Parathyroid adenoma (tissue), 2 donors: ENCODE measurements around the gene IL12A.

Experiments used
- H2AFZ ChIP-seq: fragments of 300-600 bp; sonication (generic); one replicate; pipeline ENCODE4 v1.7.0; 2017; ENCODE audit warnings: antibody characterized with exemption, mild to moderate bottlenecking
- H3K27ac ChIP-seq: fragments of 300-600 bp; sonication (generic); one replicate; pipeline ENCODE4 v1.7.0; 2017
- H3K27me3 ChIP-seq: fragments of 300-600 bp; sonication (generic); one replicate; pipeline ENCODE4 v1.7.0; 2017; ENCODE audit warnings: low read length; ENCODE audit not compliant: control insufficient read depth, insufficient read depth
- H3K36me3 ChIP-seq: fragments of 300-600 bp; sonication (generic); one replicate; pipeline ENCODE4 v1.7.0; 2017; ENCODE audit warnings: low read length; ENCODE audit not compliant: control insufficient read depth, insufficient read depth
- H3K4me1 ChIP-seq: fragments of 300-600 bp; sonication (generic); one replicate; pipeline ENCODE4 v1.7.0; 2017; ENCODE audit warnings: control low read depth
- H3K4me2 ChIP-seq: fragments of 300-600 bp; sonication (generic); one replicate; pipeline ENCODE4 v1.7.0; 2017; ENCODE audit warnings: low read length
- H3K4me3 ChIP-seq: fragments of 300-600 bp; sonication (generic); one replicate; pipeline ENCODE4 v1.7.0; 2017; ENCODE audit warnings: low read depth, low read length
- H3K79me2 ChIP-seq: fragments of 300-600 bp; sonication (generic); one replicate; pipeline ENCODE4 v1.7.0; 2017; ENCODE audit warnings: control low read depth
- H3K9ac ChIP-seq: fragments of 300-600 bp; sonication (generic); one replicate; pipeline ENCODE4 v1.7.0; 2017; ENCODE audit warnings: mild to moderate bottlenecking
- H3K9me3 ChIP-seq: fragments of 300-600 bp; sonication (generic); one replicate; pipeline ENCODE4 v1.7.0; 2017; ENCODE audit warnings: low read length; ENCODE audit not compliant: control insufficient read depth
- TF ChIP-seq, protein P1 (sequence below): fragments of 300-600 bp; sonication (generic); IDR thresholded peaks from one replicate; pipeline ENCODE4 v1.7.0; 2017; ENCODE audit warnings: antibody characterized with exemption, mild to moderate bottlenecking
- donor health status: primary hyperparathyroidism.

Gene IL12A

DNA sequence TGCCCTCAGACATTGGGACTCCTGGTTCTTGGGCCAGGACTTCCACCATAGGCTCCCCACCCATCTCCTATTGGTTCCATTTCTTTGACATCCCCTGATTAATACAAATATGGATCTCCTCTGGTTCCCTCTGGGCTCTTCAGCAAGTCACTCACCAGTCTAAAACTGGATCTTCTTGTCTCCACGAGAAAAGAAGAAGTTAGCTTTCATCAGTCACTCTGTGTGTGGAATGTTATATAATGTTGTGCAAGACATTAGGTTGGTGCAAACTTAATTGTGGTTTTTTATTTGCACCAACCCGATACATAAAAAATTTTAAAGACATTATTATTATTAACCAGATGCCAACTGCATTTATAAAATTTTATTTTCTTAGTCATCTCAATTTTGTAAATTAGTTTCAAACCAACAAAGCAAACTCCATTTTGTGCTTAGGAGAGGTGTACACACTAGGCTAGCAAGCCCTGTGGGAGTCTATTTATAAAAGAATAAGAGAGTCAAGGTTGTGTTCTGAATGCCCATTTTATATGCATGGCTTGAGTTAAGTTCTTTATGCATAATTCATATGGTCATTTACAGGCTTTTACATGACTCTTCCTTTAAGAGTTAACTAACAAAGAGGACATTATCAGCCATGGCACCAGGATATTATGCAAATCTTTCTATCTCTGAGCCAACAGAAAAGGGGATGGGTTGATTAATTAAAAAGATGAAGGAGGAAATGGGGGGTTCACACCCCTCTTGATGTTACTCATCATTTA lies 35.1 kb upstream of the IL12A start:
- Histone ChIP-seq H3K36me3 (no peaks in the 10 kb centered on the region), H3K27me3 (no peaks in the 10 kb centered on the region), H3K79me2 (no peaks in the 10 kb centered on the region), H3K27ac (no peak overlapping the region), H3K9me3 (no peaks in the 10 kb centered on the region), H2AFZ (no peak overlapping the region), H3K9ac (no peak overlapping the region), H3K4me2 (no peak overlapping the region), H3K4me1 (no peaks in the 10 kb centered on the region), H3K4me3 (no peak overlapping the region)
- TF ChIP-seq, protein P1, sequence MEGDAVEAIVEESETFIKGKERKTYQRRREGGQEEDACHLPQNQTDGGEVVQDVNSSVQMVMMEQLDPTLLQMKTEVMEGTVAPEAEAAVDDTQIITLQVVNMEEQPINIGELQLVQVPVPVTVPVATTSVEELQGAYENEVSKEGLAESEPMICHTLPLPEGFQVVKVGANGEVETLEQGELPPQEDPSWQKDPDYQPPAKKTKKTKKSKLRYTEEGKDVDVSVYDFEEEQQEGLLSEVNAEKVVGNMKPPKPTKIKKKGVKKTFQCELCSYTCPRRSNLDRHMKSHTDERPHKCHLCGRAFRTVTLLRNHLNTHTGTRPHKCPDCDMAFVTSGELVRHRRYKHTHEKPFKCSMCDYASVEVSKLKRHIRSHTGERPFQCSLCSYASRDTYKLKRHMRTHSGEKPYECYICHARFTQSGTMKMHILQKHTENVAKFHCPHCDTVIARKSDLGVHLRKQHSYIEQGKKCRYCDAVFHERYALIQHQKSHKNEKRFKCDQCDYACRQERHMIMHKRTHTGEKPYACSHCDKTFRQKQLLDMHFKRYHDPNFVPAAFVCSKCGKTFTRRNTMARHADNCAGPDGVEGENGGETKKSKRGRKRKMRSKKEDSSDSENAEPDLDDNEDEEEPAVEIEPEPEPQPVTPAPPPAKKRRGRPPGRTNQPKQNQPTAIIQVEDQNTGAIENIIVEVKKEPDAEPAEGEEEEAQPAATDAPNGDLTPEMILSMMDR = no peak

DNA sequence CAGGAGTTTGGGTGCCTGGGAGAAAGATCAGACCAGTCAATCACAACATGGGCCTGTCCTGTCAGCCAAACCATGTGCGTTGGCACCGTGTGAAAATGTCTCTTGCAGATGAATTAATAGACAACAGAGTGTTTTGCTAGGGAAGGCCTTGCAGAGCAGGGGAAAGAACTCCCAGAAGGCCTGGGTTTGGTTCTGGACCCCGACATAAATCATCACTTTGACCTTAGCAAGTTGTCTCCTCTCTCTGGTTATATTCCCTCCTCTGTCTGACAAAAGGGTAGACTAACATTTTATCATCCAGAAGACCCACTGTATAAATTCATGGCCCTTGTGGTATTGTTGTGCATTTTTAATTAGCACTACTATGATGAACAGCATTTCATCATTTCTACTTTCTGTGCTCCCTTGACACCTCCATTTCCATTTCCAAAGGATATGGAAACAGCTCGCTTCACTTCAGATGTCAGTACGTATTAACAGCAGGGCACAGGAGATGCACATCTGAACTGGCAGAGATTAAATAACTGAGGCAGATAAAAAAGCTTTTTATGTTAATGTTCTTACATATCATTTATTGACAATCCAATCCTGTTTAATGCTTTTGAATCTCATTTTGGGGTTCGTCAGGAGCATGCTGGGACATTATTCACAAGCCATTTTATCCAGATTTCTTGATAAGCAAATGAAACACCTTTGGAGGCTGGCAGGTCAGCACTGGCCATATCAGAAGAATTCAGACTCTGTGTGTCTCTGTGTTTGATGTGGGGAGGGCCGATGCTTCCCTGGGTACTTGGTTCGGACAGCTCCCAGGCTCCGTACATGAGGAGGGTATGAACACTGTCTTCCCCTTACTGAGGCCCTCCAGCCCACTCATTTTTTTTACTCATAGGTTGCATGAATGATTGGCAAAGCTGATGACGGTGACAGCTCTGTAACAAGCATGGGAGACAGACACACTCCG lies 28.2 kb upstream of the IL12A start:
- Histone ChIP-seq H3K27ac (no peak overlapping the region), H3K4me3 (no peak overlapping the region), H3K27me3 (no peaks in the 10 kb centered on the region), H3K4me1 (no peaks in the 10 kb centered on the region), H3K9ac (no peak overlapping the region), H3K9me3 (no peaks in the 10 kb centered on the region), H3K4me2 (no peak overlapping the region), H3K79me2 (no peaks in the 10 kb centered on the region), H2AFZ (no peak overlapping the region), H3K36me3 (no peaks in the 10 kb centered on the region)
- TF ChIP-seq, protein P1 = no peak

DNA sequence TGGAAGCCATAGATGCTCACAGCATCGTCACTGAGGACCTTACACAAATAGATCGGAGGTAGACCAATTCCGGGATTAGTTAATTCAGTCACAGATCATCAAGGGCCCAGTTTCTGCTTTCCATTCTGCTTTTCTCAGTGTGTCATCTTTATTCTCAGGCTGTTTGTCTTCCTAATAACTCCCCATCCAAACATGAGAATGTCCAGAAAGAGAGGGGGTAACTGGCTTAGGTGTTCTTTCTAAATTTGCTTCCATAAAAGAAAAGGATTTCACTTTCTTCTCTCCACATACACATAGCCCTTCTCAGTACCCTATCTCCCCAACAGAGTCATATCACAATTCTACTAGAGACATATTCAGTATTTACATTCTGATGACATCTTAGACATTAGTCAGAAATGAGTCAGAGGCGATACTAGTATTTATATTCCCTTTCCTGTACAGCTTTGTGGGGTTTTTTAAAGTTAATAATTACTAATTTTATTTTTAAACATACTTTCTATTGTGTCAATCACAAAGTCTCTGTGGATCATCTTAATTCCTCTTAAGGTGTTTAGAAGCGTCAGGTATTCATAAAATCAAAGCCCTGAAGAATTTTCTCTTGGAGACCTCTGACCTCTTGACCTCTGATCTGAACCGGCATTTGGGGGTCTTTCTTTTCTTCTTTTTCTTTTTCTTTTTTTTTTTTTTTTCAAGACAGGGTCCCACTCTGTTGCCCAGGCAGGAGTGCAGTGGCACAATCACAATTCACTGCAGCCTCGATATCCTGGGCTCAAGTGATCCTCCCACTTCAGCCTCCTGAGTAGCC lies 24.3 kb upstream of the IL12A start:
- H3K9me3 ChIP-seq = no peaks in the 10 kb centered on the region
- TF ChIP-seq, protein P1 = no peak
- no peaks in the 10 kb centered on the region for H3K27me3 ChIP-seq
- no peak overlapping the region for H3K4me3 ChIP-seq
- no peaks in the 10 kb centered on the region for H3K4me1 ChIP-seq
- no peaks in the 10 kb centered on the region for H3K79me2 ChIP-seq
- no peaks in the 10 kb centered on the region for H3K36me3 ChIP-seq
- no peak overlapping the region for H3K4me2 ChIP-seq
- no peak overlapping the region for H3K27ac ChIP-seq
- H3K9ac ChIP-seq = no peak overlapping the region
- H2AFZ ChIP-seq = no peak overlapping the region

DNA sequence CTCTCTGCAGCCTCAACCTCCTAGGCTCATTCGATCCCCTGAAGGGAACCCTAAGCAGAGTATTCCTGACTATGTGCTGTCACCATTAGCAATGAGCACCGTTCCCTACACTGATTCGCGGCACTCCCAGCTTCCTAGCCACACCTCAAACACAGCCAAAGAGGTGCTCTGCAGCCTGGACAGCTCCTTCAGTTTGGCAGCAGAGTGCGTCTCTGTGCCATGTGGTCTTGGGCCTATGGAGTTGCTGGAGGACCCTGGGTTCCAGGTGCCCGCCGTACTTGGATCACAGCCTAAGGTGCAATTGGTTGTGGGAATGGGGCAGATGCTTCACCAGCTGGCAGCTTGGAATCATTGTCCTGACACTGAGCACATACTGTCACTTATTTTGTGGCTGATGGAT lies 17.3 kb upstream of the IL12A start:
- H3K4me3 ChIP-seq = no peak overlapping the region
- no peak overlapping the region for H3K27ac ChIP-seq
- H3K9ac ChIP-seq = no peak overlapping the region
- TF ChIP-seq, protein P1 = no peak
- no peaks in the 10 kb centered on the region for H3K36me3 ChIP-seq
- no peak overlapping the region for H2AFZ ChIP-seq
- H3K27me3 ChIP-seq = no peaks in the 10 kb centered on the region
- no peaks in the 10 kb centered on the region for H3K9me3 ChIP-seq
- no peaks in the 10 kb centered on the region for H3K4me1 ChIP-seq
- no peak overlapping the region for H3K4me2 ChIP-seq
- H3K79me2 ChIP-seq = no peaks in the 10 kb centered on the region
